Keratinocyte (primary cell): ENCODE measurements around the gene PSMD8. TPM values are rescaled to one million over a fixed set of nuclear protein-coding genes. Genes with fewer than 3 reads are reported as not detected.
A peak's percentile ranks its signal among the peaks of the same experiment; 100 is the strongest.

ENCODE experiments used
- DNase-seq: peaks from one replicate; pipeline ENCODE4 v3.0.0-alpha.2; 2011; ENCODE audit warnings: low read depth, missing footprints, low spot score
- FAIRE-seq: peaks from 2 replicates; lab custom pipeline; 2011; peaks lifted over from hg19 to GRCh38; lab: Jason Lieb, UNC
- H2AFZ ChIP-seq: 2 replicates; pipeline ENCODE4 v1.6.0; 2012; ENCODE audit warnings: low read length, control low read depth, inconsistent platforms; ENCODE audit not compliant: control insufficient read depth
- H3K27ac ChIP-seq: 2 replicates; pipeline ENCODE4 v1.5.1; 2011; ENCODE audit warnings: low read length; ENCODE audit not compliant: control insufficient read depth, insufficient read depth
- H3K27me3 ChIP-seq: 3 replicates; pipeline ENCODE4 v1.6.0; 2011; ENCODE audit warnings: low read length; ENCODE audit not compliant: control insufficient read depth, insufficient read depth; ENCODE audit errors: extremely low read depth
- H3K36me3 ChIP-seq, 2 experiments: 2 replicates in 1 of 2; 3 replicates in 1 of 2; pipeline ENCODE4 v1.5.1; 2011; ENCODE audit warnings: low read length in 2 of 2, mild to moderate bottlenecking in 1 of 2; ENCODE audit not compliant: control insufficient read depth in 2 of 2, insufficient read depth in 2 of 2; ENCODE audit errors: extremely low read depth in 1 of 2
- H3K4me1 ChIP-seq: 3 replicates; pipeline ENCODE4 v1.5.1; 2011; ENCODE audit warnings: low read length; ENCODE audit not compliant: control insufficient read depth, insufficient read depth; ENCODE audit errors: extremely low read depth
- H3K4me2 ChIP-seq: 3 replicates; pipeline ENCODE4 v1.6.0; 2011; ENCODE audit warnings: low read depth, low read length; ENCODE audit not compliant: control insufficient read depth, insufficient read depth; ENCODE audit errors: extremely low read depth
- H3K4me3 ChIP-seq, 3 experiments: fragments of 200-600 bp in 1 of 3; sonication (generic) in 1 of 3; 2 replicates in 2 of 3; 3 replicates in 1 of 3; pipeline ENCODE4 v1.5.1; 2011 to 2016; ENCODE audit warnings: low read length in 3 of 3, mild to moderate bottlenecking in 3 of 3, control low read depth in 2 of 3, inconsistent platforms in 1 of 3, low read depth in 1 of 3, mixed read lengths in 1 of 3, mixed run types in 1 of 3, moderate library complexity in 1 of 3; ENCODE audit not compliant: control insufficient read depth in 2 of 3, insufficient read depth in 2 of 3; ENCODE audit errors: extremely low read depth in 1 of 3
- H3K79me2 ChIP-seq: 2 replicates; pipeline ENCODE4 v1.6.0; 2012; ENCODE audit warnings: low read length; ENCODE audit not compliant: control insufficient read depth, insufficient read depth
- H3K9ac ChIP-seq: 3 replicates; pipeline ENCODE4 v1.6.0; 2011; ENCODE audit warnings: low read length; ENCODE audit not compliant: control insufficient read depth, insufficient read depth; ENCODE audit errors: extremely low read depth
- H3K9me1 ChIP-seq: 3 replicates; pipeline ENCODE4 v1.6.0; 2011; ENCODE audit warnings: low read length; ENCODE audit not compliant: control insufficient read depth, insufficient read depth; ENCODE audit errors: extremely low read depth
- H3K9me3 ChIP-seq: 2 replicates; pipeline ENCODE4 v1.5.1; 2012; ENCODE audit warnings: low read depth, low read length; ENCODE audit not compliant: control insufficient read depth
- H4K20me1 ChIP-seq: 3 replicates; pipeline ENCODE4 v1.6.0; 2011; ENCODE audit warnings: low read length; ENCODE audit not compliant: control insufficient read depth, insufficient read depth; ENCODE audit errors: extremely low read depth
- EZH2 ChIP-seq: IDR thresholded peaks from one replicate; pipeline ENCODE4 v1.6.1; 2012; ENCODE audit warnings: inconsistent platforms, mild to moderate bottlenecking, low read length, moderate library complexity
- dilution Hi-C: fragments of 300-500 bp; cut with MboI; formaldehyde crosslinking; loops from one replicate; pipeline ENCODE4 v1.7.0; 2020; ENCODE audit warnings: low sequenced_read_pairs; ENCODE audit not compliant: extremely low pct_ligation_motif_present
- polyA plus RNA-seq, 5 experiments: library from polyadenylated mRNA; depleted of rRNA in 3 of 5; stranded (reverse) in 3 of 5; stranded (forward) in 1 of 5; unstranded in 1 of 5; fragments of >200 nt; gene quantifications; 1 replicate in 1 of 5; 2 replicates in 3 of 5; 3 replicates in 1 of 5; pipeline versions ENCODE4 v1.2.1 to v1.2.3, GENCODE V29; 2011 to 2012; ENCODE audit warnings: missing spikeins in 2 of 5, low read depth in 1 of 5, low replicate concordance in 1 of 5
- TF ChIP-seq, protein P1 (sequence below), 3 experiments: IDR thresholded peaks in 1 of 3; conservative IDR thresholded peaks in 1 of 3; optimal IDR thresholded peaks in 1 of 3; 2 replicates in 2 of 3; 3 replicates in 1 of 3; pipeline versions ENCODE3 to v1.5.1; 2011; ENCODE audit warnings: low read length in 3 of 3, mild to moderate bottlenecking in 3 of 3, moderate library complexity in 2 of 3, control low read depth in 1 of 3, inconsistent platforms in 1 of 3; ENCODE audit not compliant: insufficient read depth in 2 of 3; ENCODE audit errors: extremely low read depth in 1 of 3

Gene PSMD8
- polyA plus RNA-seq, 1 donor (not counting 4 experiments of a cell fraction or from before 2014, with no cell fraction given) = 346 TPM

DNA sequence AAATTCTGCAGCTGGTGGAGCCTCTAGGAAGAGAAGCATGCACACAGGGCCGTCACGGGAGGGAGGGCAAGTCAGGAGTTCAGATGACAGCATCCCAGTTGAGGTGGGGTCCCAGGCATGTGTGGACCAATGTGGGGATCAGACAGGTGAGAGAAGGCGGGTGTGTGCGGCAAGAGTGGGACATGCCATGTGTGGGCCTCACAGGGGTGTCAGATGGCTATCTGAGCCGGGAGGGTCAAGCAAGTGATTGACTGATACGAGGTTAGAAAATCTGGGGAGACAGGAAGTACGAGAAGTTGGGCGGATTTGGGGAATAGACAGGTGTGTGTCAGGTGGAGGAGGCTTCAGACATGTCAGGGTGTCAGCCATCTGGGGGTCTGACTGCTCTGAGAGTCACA, 42.8 kb downstream of the PSMD8 start:
- H3K4me2 ChIP-seq = no peak overlapping the region
- dilution Hi-C loops = no loop called here

DNA sequence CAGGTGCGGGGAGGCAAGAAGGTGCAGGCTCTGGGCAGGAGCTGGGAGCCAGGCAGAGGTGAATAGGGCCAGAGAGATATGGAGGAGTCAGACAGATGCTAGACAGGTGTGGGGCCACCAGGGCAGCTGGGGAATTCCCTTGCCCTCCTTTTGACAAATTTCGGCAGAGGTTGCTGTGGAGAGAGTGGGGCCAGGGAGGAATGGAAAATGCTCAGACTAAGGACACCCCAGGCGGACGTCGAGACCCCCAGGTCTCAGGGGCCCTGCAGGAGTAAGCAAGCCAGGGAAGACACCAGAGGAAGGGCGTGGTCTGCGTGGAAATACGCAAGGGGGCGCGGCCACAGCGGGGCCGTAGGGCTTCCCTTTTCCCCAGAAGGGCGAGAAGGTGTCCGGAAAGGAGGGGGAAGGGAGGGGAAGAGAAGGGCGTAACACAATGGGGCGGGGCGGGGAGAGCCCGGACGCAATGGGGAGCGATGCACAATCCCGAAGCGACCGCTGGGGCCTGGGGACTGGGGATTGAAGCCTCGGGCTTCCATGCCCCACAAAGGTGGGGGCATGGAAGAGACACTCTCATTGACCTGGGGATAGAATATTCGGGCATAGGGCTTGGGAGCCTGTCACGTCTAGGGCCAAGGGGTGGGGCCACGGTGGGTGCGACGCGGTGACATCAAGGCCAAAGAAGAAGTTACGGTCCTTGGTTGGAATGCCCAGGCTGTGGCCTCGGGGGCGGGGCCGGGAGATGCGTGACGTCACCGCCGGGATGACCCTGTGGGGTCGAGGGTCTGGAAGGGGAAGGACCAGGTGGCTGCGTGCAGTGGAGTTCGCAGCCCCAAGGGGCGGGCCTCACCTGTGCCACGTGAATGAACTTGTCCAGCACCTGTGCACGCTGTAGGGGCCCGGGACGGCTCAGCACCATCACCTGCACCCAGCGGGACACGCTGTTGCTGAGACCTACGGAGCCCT, 43.5 kb downstream of the PSMD8 start:
- FAIRE-seq (no peak), DNase-seq (peak; percentile 28)
- H2AFZ ChIP-seq = peak overlapping the region; percentile 30
- H3K4me3 ChIP-seq = peak overlapping the region; percentile 24 to 48 (median 46)
- H4K20me1 ChIP-seq = no peaks in the 10 kb centered on the region
- H3K9me1 ChIP-seq = no peaks in the 10 kb centered on the region
- dilution Hi-C loops = no loop called here
- no peak overlapping the region for H3K27ac ChIP-seq
- no peak overlapping the region for H3K9ac ChIP-seq
- peaks cover 9% of the 10 kb centered on the region for H3K4me1 ChIP-seq
- no peaks in the 10 kb centered on the region for H3K79me2 ChIP-seq
- H3K4me2 ChIP-seq = peak overlapping the region; percentile 77
- H3K9me3 ChIP-seq = no peaks in the 10 kb centered on the region
- TF ChIP-seq, protein P1, sequence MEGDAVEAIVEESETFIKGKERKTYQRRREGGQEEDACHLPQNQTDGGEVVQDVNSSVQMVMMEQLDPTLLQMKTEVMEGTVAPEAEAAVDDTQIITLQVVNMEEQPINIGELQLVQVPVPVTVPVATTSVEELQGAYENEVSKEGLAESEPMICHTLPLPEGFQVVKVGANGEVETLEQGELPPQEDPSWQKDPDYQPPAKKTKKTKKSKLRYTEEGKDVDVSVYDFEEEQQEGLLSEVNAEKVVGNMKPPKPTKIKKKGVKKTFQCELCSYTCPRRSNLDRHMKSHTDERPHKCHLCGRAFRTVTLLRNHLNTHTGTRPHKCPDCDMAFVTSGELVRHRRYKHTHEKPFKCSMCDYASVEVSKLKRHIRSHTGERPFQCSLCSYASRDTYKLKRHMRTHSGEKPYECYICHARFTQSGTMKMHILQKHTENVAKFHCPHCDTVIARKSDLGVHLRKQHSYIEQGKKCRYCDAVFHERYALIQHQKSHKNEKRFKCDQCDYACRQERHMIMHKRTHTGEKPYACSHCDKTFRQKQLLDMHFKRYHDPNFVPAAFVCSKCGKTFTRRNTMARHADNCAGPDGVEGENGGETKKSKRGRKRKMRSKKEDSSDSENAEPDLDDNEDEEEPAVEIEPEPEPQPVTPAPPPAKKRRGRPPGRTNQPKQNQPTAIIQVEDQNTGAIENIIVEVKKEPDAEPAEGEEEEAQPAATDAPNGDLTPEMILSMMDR (optimal IDR thresholded peaks at IDR 0.05 in 1 of 3, IDR thresholded peaks at IDR 0.05 in 1 of 3, conservative IDR thresholded peaks at IDR 0.05 in 1 of 3; ENCODE audit: extremely low read depth in 1 of 3, insufficient read depth in 2 of 3, low read length in 3 of 3) = peak in 1 of 3 experiments; percentile 2
- TF ChIP-seq EZH2 = no peak
- no peaks in the 10 kb centered on the region for H3K36me3 ChIP-seq
- peaks cover 13% of the 10 kb centered on the region for H3K27me3 ChIP-seq

More for the DNA sequence above, 42.8 kb downstream of the PSMD8 start:
- DNase-seq = no peak
- no peak for FAIRE-seq
- Histone ChIP-seq H2AFZ (no peak overlapping the region), H4K20me1 (no peaks in the 10 kb centered on the region), H3K27ac (no peak overlapping the region), H3K9me1 (no peaks in the 10 kb centered on the region), H3K9me3 (no peaks in the 10 kb centered on the region), H3K27me3 (peaks cover 12% of the 10 kb centered on the region), H3K4me3 (no peak overlapping the region), H3K4me1 (peaks cover 9% of the 10 kb centered on the region), H3K9ac (no peak overlapping the region), H3K79me2 (no peaks in the 10 kb centered on the region), H3K36me3 (no peaks in the 10 kb centered on the region)
- TF ChIP-seq EZH2 = no peak
- TF ChIP-seq, protein P1 (optimal IDR thresholded peaks at IDR 0.05 in 1 of 3, IDR thresholded peaks at IDR 0.05 in 1 of 3, conservative IDR thresholded peaks at IDR 0.05 in 1 of 3; ENCODE audit: extremely low read depth in 1 of 3, insufficient read depth in 2 of 3, low read length in 3 of 3) = no peak
